Measurements from ENCODE around the gene CADM1.

CADM1 gene

DNA sequence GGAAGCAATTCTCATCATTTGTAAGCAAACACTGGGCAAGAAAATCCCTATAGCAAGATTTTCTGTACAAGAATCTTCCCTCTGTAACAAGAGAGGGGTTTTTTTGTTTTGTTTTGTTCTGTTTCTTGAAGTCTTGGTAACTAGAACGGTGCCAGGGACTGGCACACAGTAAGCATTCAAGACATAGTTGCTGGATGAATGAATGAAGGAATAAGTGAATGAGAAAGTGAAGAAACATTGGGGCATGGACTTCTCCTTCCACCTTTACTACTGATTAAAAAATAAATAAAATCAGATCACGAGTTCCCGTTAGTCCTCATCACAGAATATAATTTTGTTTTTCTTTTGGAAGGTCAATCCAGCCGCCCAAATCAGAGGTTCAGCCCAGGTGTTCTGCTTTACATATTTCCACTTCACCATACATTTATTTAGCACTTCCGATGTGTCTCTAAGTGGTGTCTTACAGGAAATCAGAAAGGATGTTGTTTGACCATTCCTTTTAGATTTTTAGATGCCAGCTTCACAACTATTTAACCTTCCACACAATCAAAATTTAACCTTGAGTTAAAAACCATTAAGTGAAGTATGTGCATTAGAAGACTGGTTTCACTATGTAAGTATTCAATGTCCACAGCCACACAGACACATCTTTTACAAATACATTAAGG lies 281.2 kb downstream of the CADM1 start:
- H3K4me1 ChIP-seq (ENCODE audit: insufficient read depth, insufficient read length) = no peaks in the 10 kb centered on the region
- H3K9me3 ChIP-seq (ENCODE audit: insufficient read depth, low read length) = no peaks in the 10 kb centered on the region
- no peak for DNase-seq (ENCODE audit: low read depth, low spot score)
- H3K9ac ChIP-seq (ENCODE audit: insufficient read length, low read depth) = no peak overlapping the region
- H3K27me3 ChIP-seq (ENCODE audit: insufficient read depth, insufficient read length) = no peaks in the 10 kb centered on the region
- TF ChIP-seq YY1 (IDR thresholded peaks at IDR 0.05; ENCODE audit: insufficient read depth, insufficient read length) = no peak
- no peak for TF ChIP-seq SUZ12 (IDR thresholded peaks at IDR 0.05; ENCODE audit: extremely low read depth, insufficient read depth, insufficient read length)
- H3K36me3 ChIP-seq (ENCODE audit: insufficient read depth, insufficient read length, low read length) = no peaks in the 10 kb centered on the region
- no peak overlapping the region for H3K4me3 ChIP-seq (ENCODE audit: insufficient read length, low read depth)

DNA sequence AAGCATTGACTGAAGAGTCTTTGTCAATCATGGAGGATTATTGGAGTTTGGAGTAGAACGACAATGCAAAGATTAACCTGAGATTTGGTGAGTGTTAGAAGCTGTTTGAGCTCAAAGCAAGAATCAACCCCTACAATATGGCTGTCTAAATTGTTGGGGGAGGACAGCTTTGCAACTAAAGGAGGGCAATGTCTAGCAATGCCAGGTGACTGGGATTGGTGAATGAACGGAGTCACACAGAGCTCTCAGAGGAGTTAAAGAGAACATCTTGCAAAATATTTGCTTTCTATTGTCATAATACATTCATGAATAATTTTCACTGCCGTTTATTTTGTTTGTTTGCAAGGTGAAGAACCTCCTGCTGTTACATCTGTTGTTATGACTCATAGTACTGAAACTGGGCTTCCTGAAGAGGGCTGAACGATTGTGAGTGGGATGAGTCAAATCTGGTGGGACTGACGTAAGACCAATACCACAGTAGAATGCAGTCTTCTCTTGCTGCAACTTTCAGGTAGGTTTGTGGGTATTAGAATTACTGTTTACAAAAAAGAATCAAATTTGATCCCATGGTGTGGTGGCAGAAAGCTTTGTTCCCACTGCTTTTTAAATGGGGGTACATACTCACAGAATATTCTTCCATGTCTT lies 281.9 kb downstream of the CADM1 start:
- Histone ChIP-seq H3K9ac (ENCODE audit: insufficient read length, low read depth) (no peak overlapping the region), H3K9me3 (ENCODE audit: insufficient read depth, low read length) (no peaks in the 10 kb centered on the region), H3K4me3 (ENCODE audit: insufficient read length, low read depth) (no peak overlapping the region), H3K27me3 (ENCODE audit: insufficient read depth, insufficient read length) (no peaks in the 10 kb centered on the region), H3K4me1 (ENCODE audit: insufficient read depth, insufficient read length) (no peaks in the 10 kb centered on the region), H3K36me3 (ENCODE audit: insufficient read depth, insufficient read length, low read length) (peaks cover 4% of the 10 kb centered on the region)
- DNase-seq (ENCODE audit: low read depth, low spot score) = no peak
- TF ChIP-seq YY1 (IDR thresholded peaks at IDR 0.05; ENCODE audit: insufficient read depth, insufficient read length) = no peak
- TF ChIP-seq ZNF274 (IDR thresholded peaks at IDR 0.05; ENCODE audit: low read depth, low read length) = no peak
- no peak for TF ChIP-seq SUZ12 (IDR thresholded peaks at IDR 0.05; ENCODE audit: extremely low read depth, insufficient read depth, insufficient read length)

DNA sequence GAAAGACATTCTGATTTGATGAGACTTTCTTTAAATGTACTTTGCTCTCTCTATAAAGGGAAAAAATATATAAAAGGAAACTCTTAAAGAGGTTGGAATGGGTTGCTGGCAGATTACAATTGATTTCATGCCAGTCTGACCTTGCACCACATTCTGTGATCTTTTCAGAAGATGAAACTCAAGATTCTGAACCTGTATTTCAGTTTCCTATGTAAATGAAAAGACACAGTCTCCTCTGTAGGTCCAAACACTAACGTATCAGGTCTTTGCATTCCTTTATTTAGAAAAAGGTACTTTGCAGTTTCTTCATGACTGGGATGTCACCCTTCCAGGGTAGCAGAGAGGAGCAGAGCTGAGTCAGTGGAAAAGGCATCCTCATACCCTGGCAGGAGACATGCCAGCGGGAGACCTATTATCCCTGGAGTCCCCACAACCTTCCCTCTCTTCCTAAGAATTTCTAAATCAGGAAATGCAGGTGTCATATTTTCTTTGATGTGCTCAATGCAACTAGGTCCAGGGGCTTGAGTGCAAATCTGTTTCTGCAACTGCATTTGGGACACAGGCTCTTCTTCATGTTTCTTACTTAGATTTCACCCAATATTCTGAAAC lies 282.6 kb downstream of the CADM1 start:
- H3K4me3 ChIP-seq (ENCODE audit: insufficient read length, low read depth) = no peak overlapping the region
- TF ChIP-seq SUZ12 (IDR thresholded peaks at IDR 0.05; ENCODE audit: extremely low read depth, insufficient read depth, insufficient read length) (no peak), ZNF274 (IDR thresholded peaks at IDR 0.05; ENCODE audit: low read depth, low read length) (no peak), YY1 (IDR thresholded peaks at IDR 0.05; ENCODE audit: insufficient read depth, insufficient read length) (no peak)
- no peak overlapping the region for H3K9ac ChIP-seq (ENCODE audit: insufficient read length, low read depth)
- H3K9me3 ChIP-seq (ENCODE audit: insufficient read depth, low read length) = no peaks in the 10 kb centered on the region
- no peaks in the 10 kb centered on the region for H3K4me1 ChIP-seq (ENCODE audit: insufficient read depth, insufficient read length)
- H3K27me3 ChIP-seq (ENCODE audit: insufficient read depth, insufficient read length) = no peaks in the 10 kb centered on the region
- no peak for DNase-seq (ENCODE audit: low read depth, low spot score)
- peaks cover 4% of the 10 kb centered on the region for H3K36me3 ChIP-seq (ENCODE audit: insufficient read depth, insufficient read length, low read length)

DNA sequence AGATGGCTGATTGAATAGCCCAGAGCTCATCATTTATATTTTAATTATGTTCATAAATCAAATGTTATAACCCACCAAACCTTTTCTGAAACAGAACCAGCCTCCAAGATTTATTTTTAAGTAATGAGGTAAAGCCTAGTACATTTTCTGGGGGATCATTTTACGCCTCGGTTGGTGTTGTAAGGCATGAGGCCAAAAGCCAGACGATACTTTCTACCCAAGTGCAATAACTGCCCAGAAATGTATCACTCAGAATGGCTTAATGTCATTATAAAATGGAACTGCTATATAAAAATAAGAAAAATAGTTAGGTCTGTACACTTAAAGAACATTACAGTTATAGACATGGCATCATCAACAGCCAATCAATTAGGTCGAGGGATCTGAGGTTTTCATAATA lies 283.3 kb downstream of the CADM1 start:
- TF ChIP-seq SUZ12 (IDR thresholded peaks at IDR 0.05; ENCODE audit: extremely low read depth, insufficient read depth, insufficient read length) (no peak), YY1 (IDR thresholded peaks at IDR 0.05; ENCODE audit: insufficient read depth, insufficient read length) (no peak), ZNF274 (IDR thresholded peaks at IDR 0.05; ENCODE audit: low read depth, low read length) (no peak)
- Histone ChIP-seq H3K4me3 (ENCODE audit: insufficient read length, low read depth) (no peak overlapping the region), H3K36me3 (ENCODE audit: insufficient read depth, insufficient read length, low read length) (peaks cover 4% of the 10 kb centered on the region), H3K9me3 (ENCODE audit: insufficient read depth, low read length) (no peaks in the 10 kb centered on the region), H3K9ac (ENCODE audit: insufficient read length, low read depth) (no peak overlapping the region), H3K27me3 (ENCODE audit: insufficient read depth, insufficient read length) (no peaks in the 10 kb centered on the region), H3K4me1 (ENCODE audit: insufficient read depth, insufficient read length) (no peaks in the 10 kb centered on the region)
- no peak for DNase-seq (ENCODE audit: low read depth, low spot score)

DNA sequence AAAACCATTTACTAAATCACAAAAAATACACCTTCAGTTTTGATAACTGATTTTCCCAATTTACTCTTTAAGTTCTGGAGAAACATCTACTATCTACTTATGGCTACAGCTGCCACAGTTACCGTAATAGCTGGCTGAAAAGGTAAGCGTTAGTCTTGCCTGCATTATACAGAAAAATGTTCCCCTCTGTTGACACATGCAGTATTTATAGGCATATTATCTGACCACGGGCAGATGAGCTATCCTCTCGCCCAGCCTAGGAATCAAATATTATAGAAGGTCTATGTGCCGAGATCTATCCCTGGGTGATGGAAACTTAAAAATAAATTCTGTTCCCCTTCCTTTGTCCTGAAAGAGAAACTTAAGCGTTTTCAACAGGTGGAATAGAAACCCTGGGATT lies 283.8 kb downstream of the CADM1 start:
- no peak overlapping the region for H3K9ac ChIP-seq (ENCODE audit: insufficient read length, low read depth)
- TF ChIP-seq SUZ12 (IDR thresholded peaks at IDR 0.05; ENCODE audit: extremely low read depth, insufficient read depth, insufficient read length) (no peak), ZNF274 (IDR thresholded peaks at IDR 0.05; ENCODE audit: low read depth, low read length) (no peak)
- H3K4me3 ChIP-seq (ENCODE audit: insufficient read length, low read depth) = no peak overlapping the region
- DNase-seq (ENCODE audit: low read depth, low spot score) = no peak
- peaks cover 7% of the 10 kb centered on the region for H3K36me3 ChIP-seq (ENCODE audit: insufficient read depth, insufficient read length, low read length)
- no peaks in the 10 kb centered on the region for H3K27me3 ChIP-seq (ENCODE audit: insufficient read depth, insufficient read length)
- H3K4me1 ChIP-seq (ENCODE audit: insufficient read depth, insufficient read length) = no peaks in the 10 kb centered on the region
- H3K9me3 ChIP-seq (ENCODE audit: insufficient read depth, low read length) = no peaks in the 10 kb centered on the region

DNA sequence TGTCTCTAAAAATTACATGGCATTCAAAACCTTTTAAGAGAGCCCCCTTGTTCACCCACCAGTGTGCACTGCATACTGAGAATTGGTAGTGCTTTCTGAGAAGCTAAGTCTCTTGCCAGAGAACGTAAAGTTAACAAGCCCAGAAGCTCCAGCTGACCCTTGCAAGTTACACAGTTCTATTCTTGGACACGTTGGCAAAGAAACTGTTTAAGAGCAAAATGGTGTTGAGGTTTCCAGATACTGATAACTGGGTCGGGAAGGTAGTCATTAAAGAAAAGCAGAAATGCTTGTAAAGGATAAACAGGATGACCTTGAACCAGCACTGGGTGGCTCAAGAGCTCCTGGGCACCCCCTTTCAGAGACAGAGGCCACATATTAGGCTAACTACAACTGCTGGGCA lies 284.8 kb downstream of the CADM1 start:
- Histone ChIP-seq H3K4me3 (ENCODE audit: insufficient read length, low read depth) (no peak overlapping the region), H3K9ac (ENCODE audit: insufficient read length, low read depth) (no peak overlapping the region), H3K27me3 (ENCODE audit: insufficient read depth, insufficient read length) (no peaks in the 10 kb centered on the region), H3K4me1 (ENCODE audit: insufficient read depth, insufficient read length) (no peaks in the 10 kb centered on the region), H3K36me3 (ENCODE audit: insufficient read depth, insufficient read length, low read length) (peaks cover 13% of the 10 kb centered on the region), H3K9me3 (ENCODE audit: insufficient read depth, low read length) (no peaks in the 10 kb centered on the region)
- no peak for TF ChIP-seq YY1 (IDR thresholded peaks at IDR 0.05; ENCODE audit: insufficient read depth, insufficient read length)
- no peak for TF ChIP-seq SUZ12 (IDR thresholded peaks at IDR 0.05; ENCODE audit: extremely low read depth, insufficient read depth, insufficient read length)
- no peak for TF ChIP-seq ZNF274 (IDR thresholded peaks at IDR 0.05; ENCODE audit: low read depth, low read length)
- DNase-seq (ENCODE audit: low read depth, low spot score) = no peak

DNA sequence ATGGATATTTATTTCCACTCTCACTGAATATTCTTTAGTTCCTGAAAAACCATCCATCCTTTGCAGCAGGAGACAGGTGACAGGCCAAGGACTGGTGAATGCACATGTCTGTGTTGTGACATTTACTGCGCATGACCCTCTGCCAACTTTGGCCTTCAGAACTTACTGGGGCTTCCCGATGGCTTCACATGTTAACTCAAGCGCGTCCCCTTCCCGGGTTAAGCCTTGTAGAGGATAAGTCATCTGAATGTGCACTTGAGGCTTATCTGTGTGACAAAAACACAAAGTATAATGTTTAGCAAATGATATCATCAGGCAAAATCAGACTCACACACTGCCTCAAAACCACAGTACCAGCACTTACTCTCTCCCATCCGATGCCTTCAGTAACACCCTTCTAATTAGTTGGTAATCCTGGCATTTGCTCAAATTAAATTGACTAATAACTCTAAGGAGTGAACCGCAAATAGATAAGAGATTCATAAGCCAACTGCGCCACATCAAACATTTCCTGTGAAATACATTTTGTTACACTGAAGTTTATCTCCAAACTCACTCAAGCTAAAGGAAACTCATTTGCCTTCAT lies 286.4 kb downstream of the CADM1 start:
- no peaks in the 10 kb centered on the region for H3K27me3 ChIP-seq (ENCODE audit: insufficient read depth, insufficient read length)
- no peak overlapping the region for H3K9ac ChIP-seq (ENCODE audit: insufficient read length, low read depth)
- no peaks in the 10 kb centered on the region for H3K4me1 ChIP-seq (ENCODE audit: insufficient read depth, insufficient read length)
- no peaks in the 10 kb centered on the region for H3K9me3 ChIP-seq (ENCODE audit: insufficient read depth, low read length)
- peaks cover 17% of the 10 kb centered on the region for H3K36me3 ChIP-seq (ENCODE audit: insufficient read depth, insufficient read length, low read length)
- DNase-seq (ENCODE audit: low read depth, low spot score) = no peak
- no peak for TF ChIP-seq SUZ12 (IDR thresholded peaks at IDR 0.05; ENCODE audit: extremely low read depth, insufficient read depth, insufficient read length)
- H3K4me3 ChIP-seq (ENCODE audit: insufficient read length, low read depth) = no peak overlapping the region

Measured in NT2/D1 (cell line).